ENCODE results near the gene CD6. TPM values are rescaled to one million over a fixed set of nuclear protein-coding genes. Genes with fewer than 3 reads are reported as not detected.

The CD6 gene
- total RNA-seq, 1 donor from 2014 or later: 0.62 TPM

GRCh38 chr11:60984636-60985035 lies 13.2 kb downstream of the CD6 start:
- TF ChIP-seq CTCF (IDR thresholded peaks at IDR 0.05; ENCODE audit: unreplicated experiment): no peak
- Mint-ChIP-seq H3K36me3 (ENCODE audit: insufficient read depth) (no peaks in the 10 kb centered on the region), H3K27ac (no peak overlapping the region), H3K9me3 (ENCODE audit: low read depth) (no peaks in the 10 kb centered on the region), H3K4me1 (ENCODE audit: low read depth) (no peaks in the 10 kb centered on the region), H3K27me3 (peaks cover 18% of the 10 kb centered on the region), H3K4me3 (ENCODE audit: low read depth) (no peak overlapping the region)
- no peak for DNase-seq (ENCODE audit: low spot score, unreplicated experiment)

- H3K36me3 Mint-ChIP-seq (ENCODE audit: insufficient read depth): no peaks in the 10 kb centered on the region
- no peaks in the 10 kb centered on the region for H3K9me3 Mint-ChIP-seq (ENCODE audit: low read depth)
- TF ChIP-seq CTCF (IDR thresholded peaks at IDR 0.05; ENCODE audit: unreplicated experiment): no peak
- H3K4me3 Mint-ChIP-seq (ENCODE audit: low read depth): no peak overlapping the region
- peaks cover 18% of the 10 kb centered on the region for H3K27me3 Mint-ChIP-seq
- no peak overlapping the region for H3K27ac Mint-ChIP-seq
- H3K4me1 Mint-ChIP-seq (ENCODE audit: low read depth): no peaks in the 10 kb centered on the region
- no peak for DNase-seq (ENCODE audit: low spot score, unreplicated experiment)
Measured at GRCh38 chr11:60985501-60985900, 14.0 kb downstream of the CD6 start.

GRCh38 chr11:60985991-60986915 lies 14.8 kb downstream of the CD6 start:
- H3K4me3 Mint-ChIP-seq (ENCODE audit: low read depth): no peak overlapping the region
- no peak for DNase-seq (ENCODE audit: low spot score, unreplicated experiment)
- H3K4me1 Mint-ChIP-seq (ENCODE audit: low read depth): no peaks in the 10 kb centered on the region
- peaks cover 18% of the 10 kb centered on the region for H3K27me3 Mint-ChIP-seq
- no peak for TF ChIP-seq CTCF (IDR thresholded peaks at IDR 0.05; ENCODE audit: unreplicated experiment)
- no peak overlapping the region for H3K27ac Mint-ChIP-seq
- no peaks in the 10 kb centered on the region for H3K9me3 Mint-ChIP-seq (ENCODE audit: low read depth)
- H3K36me3 Mint-ChIP-seq (ENCODE audit: insufficient read depth): no peaks in the 10 kb centered on the region

- H3K4me3 Mint-ChIP-seq (ENCODE audit: low read depth): no peak overlapping the region
- TF ChIP-seq CTCF (IDR thresholded peaks at IDR 0.05; ENCODE audit: unreplicated experiment): no peak
Measured at GRCh38 chr11:60987577-60988277, 16.2 kb downstream of the CD6 start.

GRCh38 chr11:60988658-60989057 lies 17.2 kb downstream of the CD6 start:
- no peak overlapping the region for H3K4me3 Mint-ChIP-seq (ENCODE audit: low read depth)

More at GRCh38 chr11:60987577-60988277, 16.2 kb downstream of the CD6 start:
- peaks cover 18% of the 10 kb centered on the region for H3K27me3 Mint-ChIP-seq
- H3K27ac Mint-ChIP-seq: no peak overlapping the region
- peaks cover under 1% of the 10 kb centered on the region for H3K4me1 Mint-ChIP-seq (ENCODE audit: low read depth)
- no peaks in the 10 kb centered on the region for H3K9me3 Mint-ChIP-seq (ENCODE audit: low read depth)
- no peaks in the 10 kb centered on the region for H3K36me3 Mint-ChIP-seq (ENCODE audit: insufficient read depth)
- DNase-seq (ENCODE audit: low spot score, unreplicated experiment): no peak

More at GRCh38 chr11:60988658-60989057, 17.2 kb downstream of the CD6 start:
- DNase-seq (ENCODE audit: low spot score, unreplicated experiment): no peak
- no peaks in the 10 kb centered on the region for H3K9me3 Mint-ChIP-seq (ENCODE audit: low read depth)
- H3K36me3 Mint-ChIP-seq (ENCODE audit: insufficient read depth): no peaks in the 10 kb centered on the region
- TF ChIP-seq CTCF (IDR thresholded peaks at IDR 0.05; ENCODE audit: unreplicated experiment): no peak
- H3K4me1 Mint-ChIP-seq (ENCODE audit: low read depth): peaks cover 10% of the 10 kb centered on the region
- H3K27ac Mint-ChIP-seq: no peak overlapping the region
- H3K27me3 Mint-ChIP-seq: peaks cover 14% of the 10 kb centered on the region

All from progenitor cell of endocrine pancreas (in vitro differentiated cells).